Measurements from ENCODE around the gene PRDM12. TPM values are rescaled to one million over a fixed set of nuclear protein-coding genes. Genes with fewer than 3 reads are reported as not detected.

The PRDM12 gene
- total RNA-seq, 1 experiment from 2014 or later: 0.28 TPM

- Mint-ChIP-seq H3K4me3 (ENCODE audit: unreplicated experiment) (no peak overlapping the region), H3K27ac (ENCODE audit: low read depth, unreplicated experiment) (no peak overlapping the region), H3K4me1 (ENCODE audit: insufficient read depth, unreplicated experiment) (peaks cover 6% of the 10 kb centered on the region), H3K36me3 (ENCODE audit: insufficient read depth, unreplicated experiment) (peaks cover 84% of the 10 kb centered on the region), H3K27me3 (ENCODE audit: insufficient read depth, unreplicated experiment) (no peaks in the 10 kb centered on the region), H3K9me3 (ENCODE audit: unreplicated experiment) (no peaks in the 10 kb centered on the region)
- DNase-seq (ENCODE audit: unreplicated experiment): no peak
- ChIA-PET POLR2A (interaction anchor here (0.8 to 1.3 kb wide), 2 partner anchors 10 to 13 kb away, joined by 3 read pairs; partner anchors contain the start of gene EXOSC2), CTCF (interaction anchor here (0.6 to 12.9 kb wide), 3 partner anchors 69 to 634 kb away, joined by 3 to 224 read pairs (median 6); no protein-coding TSS in a partner anchor)
- TF ChIP-seq, protein P1, sequence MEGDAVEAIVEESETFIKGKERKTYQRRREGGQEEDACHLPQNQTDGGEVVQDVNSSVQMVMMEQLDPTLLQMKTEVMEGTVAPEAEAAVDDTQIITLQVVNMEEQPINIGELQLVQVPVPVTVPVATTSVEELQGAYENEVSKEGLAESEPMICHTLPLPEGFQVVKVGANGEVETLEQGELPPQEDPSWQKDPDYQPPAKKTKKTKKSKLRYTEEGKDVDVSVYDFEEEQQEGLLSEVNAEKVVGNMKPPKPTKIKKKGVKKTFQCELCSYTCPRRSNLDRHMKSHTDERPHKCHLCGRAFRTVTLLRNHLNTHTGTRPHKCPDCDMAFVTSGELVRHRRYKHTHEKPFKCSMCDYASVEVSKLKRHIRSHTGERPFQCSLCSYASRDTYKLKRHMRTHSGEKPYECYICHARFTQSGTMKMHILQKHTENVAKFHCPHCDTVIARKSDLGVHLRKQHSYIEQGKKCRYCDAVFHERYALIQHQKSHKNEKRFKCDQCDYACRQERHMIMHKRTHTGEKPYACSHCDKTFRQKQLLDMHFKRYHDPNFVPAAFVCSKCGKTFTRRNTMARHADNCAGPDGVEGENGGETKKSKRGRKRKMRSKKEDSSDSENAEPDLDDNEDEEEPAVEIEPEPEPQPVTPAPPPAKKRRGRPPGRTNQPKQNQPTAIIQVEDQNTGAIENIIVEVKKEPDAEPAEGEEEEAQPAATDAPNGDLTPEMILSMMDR (IDR thresholded peaks at IDR 0.05; ENCODE audit: unreplicated experiment): no peak
- BruUV-seq (replicated peaks): no TSS peak
- intact Hi-C loops (cut with micrococcal nuclease): loop anchor here (10.0 kb wide), 1 partner anchor 341 kb away; no protein-coding TSS in a partner anchor
These were observed 39.1 kb downstream of the PRDM12 start for GRCh38 chr9:130703501-130703900.

DNA sequence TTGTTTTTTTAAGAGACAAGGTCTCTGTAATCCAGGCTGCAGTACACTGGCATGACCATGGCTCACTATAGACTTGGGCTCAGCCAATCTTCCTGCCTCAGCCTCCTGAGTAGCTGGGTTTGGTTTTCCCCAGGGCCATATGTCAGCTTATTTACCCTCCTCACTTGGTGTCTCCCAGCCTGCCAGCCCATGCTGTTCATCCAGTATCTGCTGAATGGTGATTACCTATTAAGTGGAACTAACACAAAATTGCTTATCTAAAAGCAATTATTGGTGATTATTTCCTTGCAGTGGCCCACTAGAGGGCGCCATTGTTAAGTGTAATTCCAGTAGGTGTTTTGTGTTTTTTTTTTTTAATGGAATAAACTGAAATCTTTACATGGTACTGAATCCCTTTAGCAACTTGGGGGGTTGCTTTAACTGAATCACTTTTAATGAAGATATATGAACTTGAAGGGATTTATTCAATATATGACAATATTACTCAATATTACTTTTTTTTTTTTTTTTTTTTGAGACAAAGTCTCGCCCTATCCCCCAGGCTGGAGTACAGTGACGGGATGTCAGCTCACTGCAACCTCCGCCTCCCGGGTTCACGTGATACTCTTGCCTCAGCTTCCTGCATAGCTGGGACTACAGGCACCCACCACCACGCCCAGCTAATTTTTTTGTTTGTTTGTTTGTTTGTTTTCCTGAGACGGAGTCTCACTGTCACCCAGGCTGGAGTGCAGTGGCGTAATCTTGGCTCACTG, 43.0 kb downstream of the PRDM12 start:
- H3K9me3 Mint-ChIP-seq (ENCODE audit: unreplicated experiment): no peaks in the 10 kb centered on the region
- POLR2A ChIA-PET: interaction anchor here (0.7 to 1.1 kb wide), 3 partner anchors 127 to 261 kb away, joined by 3 read pairs; no protein-coding TSS in a partner anchor
- CTCF ChIA-PET: interaction anchor here (0.6 to 12.9 kb wide), 31 partner anchors 10 to 837 kb away, joined by 3 to 224 read pairs (median 4); no protein-coding TSS in a partner anchor
- peaks cover 48% of the 10 kb centered on the region for H3K36me3 Mint-ChIP-seq (ENCODE audit: insufficient read depth, unreplicated experiment)
- H3K4me1 Mint-ChIP-seq (ENCODE audit: insufficient read depth, unreplicated experiment): no peaks in the 10 kb centered on the region
- peak; percentile 80 for DNase-seq (ENCODE audit: unreplicated experiment)
- H3K27me3 Mint-ChIP-seq (ENCODE audit: insufficient read depth, unreplicated experiment): no peaks in the 10 kb centered on the region
- intact Hi-C loops (cut with micrococcal nuclease): loop anchor here (1.0 to 10.0 kb wide), 5 partner anchors 64 to 337 kb away; no protein-coding TSS in a partner anchor
- BruUV-seq (replicated peaks): no TSS peak
- no peak overlapping the region for H3K4me3 Mint-ChIP-seq (ENCODE audit: unreplicated experiment)
- TF ChIP-seq, protein P1 (IDR thresholded peaks at IDR 0.05; ENCODE audit: unreplicated experiment): peak; percentile 79
- no peak overlapping the region for H3K27ac Mint-ChIP-seq (ENCODE audit: low read depth, unreplicated experiment)

GRCh38 chr9:130710822-130711352, 46.5 kb downstream of the PRDM12 start:
- no peak for DNase-seq (ENCODE audit: unreplicated experiment)
- Mint-ChIP-seq H3K4me1 (ENCODE audit: insufficient read depth, unreplicated experiment) (peaks cover 8% of the 10 kb centered on the region), H3K27me3 (ENCODE audit: insufficient read depth, unreplicated experiment) (no peaks in the 10 kb centered on the region), H3K4me3 (ENCODE audit: unreplicated experiment) (peak overlapping the region; percentile 29), H3K9me3 (ENCODE audit: unreplicated experiment) (no peaks in the 10 kb centered on the region), H3K36me3 (ENCODE audit: insufficient read depth, unreplicated experiment) (peaks cover 16% of the 10 kb centered on the region), H3K27ac (ENCODE audit: low read depth, unreplicated experiment) (no peak overlapping the region)
- ChIA-PET CTCF (interaction anchor here (0.6 to 12.9 kb wide), 5 partner anchors 10 to 1018 kb away, joined by 3 to 224 read pairs (median 6); no protein-coding TSS in a partner anchor), POLR2A (interaction anchor here (0.6 to 1.7 kb wide), 5 partner anchors 9 to 850 kb away, joined by 3 to 8 read pairs (median 3); partner anchors contain the start of gene EXOSC2)
- TF ChIP-seq, protein P1 (IDR thresholded peaks at IDR 0.05; ENCODE audit: unreplicated experiment): no peak
- no TSS peak for BruUV-seq (replicated peaks)
- intact Hi-C loops (cut with micrococcal nuclease): no loop called here

GRCh38 chr9:130711469-130711868, 47.1 kb downstream of the PRDM12 start:
- POLR2A ChIA-PET: interaction anchor here (1.0 to 1.7 kb wide), 3 partner anchors 18 to 134 kb away, joined by 3 to 8 read pairs (median 3); partner anchors contain the start of gene EXOSC2
- no TSS peak for BruUV-seq (replicated peaks)

More at GRCh38 chr9:130711469-130711868, 47.1 kb downstream of the PRDM12 start:
- H3K27ac Mint-ChIP-seq (ENCODE audit: low read depth, unreplicated experiment): no peak overlapping the region
- H3K4me1 Mint-ChIP-seq (ENCODE audit: insufficient read depth, unreplicated experiment): peaks cover 8% of the 10 kb centered on the region
- H3K9me3 Mint-ChIP-seq (ENCODE audit: unreplicated experiment): no peaks in the 10 kb centered on the region
- CTCF ChIA-PET: interaction anchor here (0.6 to 12.9 kb wide), 4 partner anchors 10 to 1017 kb away, joined by 3 to 224 read pairs (median 12); no protein-coding TSS in a partner anchor
- intact Hi-C loops (cut with micrococcal nuclease): no loop called here
- TF ChIP-seq, protein P1 (IDR thresholded peaks at IDR 0.05; ENCODE audit: unreplicated experiment): no peak
- H3K27me3 Mint-ChIP-seq (ENCODE audit: insufficient read depth, unreplicated experiment): no peaks in the 10 kb centered on the region
- peak overlapping the region; percentile 29 for H3K4me3 Mint-ChIP-seq (ENCODE audit: unreplicated experiment)
- peaks cover 10% of the 10 kb centered on the region for H3K36me3 Mint-ChIP-seq (ENCODE audit: insufficient read depth, unreplicated experiment)
- no peak for DNase-seq (ENCODE audit: unreplicated experiment)
